ENCODE results near the gene MSRB3. TPM values are rescaled to one million over a fixed set of nuclear protein-coding genes. Genes with fewer than 3 reads are reported as not detected.

The MSRB3 gene
- total RNA-seq, 1 donor from 2014 or later: 18.3 TPM

GRCh38 chr12:65300679-65301349 is 22.3 kb downstream of the MSRB3 start:
- Histone ChIP-seq H3K36me3 (ENCODE audit: control insufficient read depth, insufficient read depth, low read length) (no peaks in the 10 kb centered on the region), H3K4me3 (ENCODE audit: low read depth, low read length) (no peak overlapping the region), H3K27me3 (ENCODE audit: control insufficient read depth, insufficient read depth, low read length) (no peaks in the 10 kb centered on the region)
- DNase-seq (ENCODE audit: low read depth): no peak
- peak; percentile 43 for TF ChIP-seq CTCF (IDR thresholded peaks at IDR 0.05; ENCODE audit: insufficient read depth, low read length, poor library complexity, severe bottlenecking)

DNA sequence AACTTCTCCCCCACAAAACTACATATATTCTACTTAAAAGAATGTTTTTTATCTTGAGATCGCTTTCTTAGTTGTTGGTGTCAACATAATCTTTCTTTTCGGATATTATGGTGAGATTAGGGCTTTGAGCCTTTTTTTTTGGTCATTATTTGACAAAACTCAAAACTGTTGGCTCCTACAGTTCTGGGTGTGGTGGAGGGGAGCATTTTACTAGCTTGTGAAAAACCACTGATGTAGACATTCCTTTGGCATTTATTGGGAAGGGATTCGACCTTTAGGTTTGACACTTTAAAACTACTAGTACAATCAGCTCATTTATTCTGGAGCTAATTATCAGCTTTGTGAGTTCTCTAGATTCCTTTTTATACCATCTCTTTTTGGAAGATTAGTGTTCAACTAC is 24.4 kb downstream of the MSRB3 start:
- H3K36me3 ChIP-seq (ENCODE audit: control insufficient read depth, insufficient read depth, low read length): no peaks in the 10 kb centered on the region
- no peak for TF ChIP-seq CTCF (IDR thresholded peaks at IDR 0.05; ENCODE audit: insufficient read depth, low read length, poor library complexity, severe bottlenecking)
- no peak for DNase-seq (ENCODE audit: low read depth)
- no peaks in the 10 kb centered on the region for H3K27me3 ChIP-seq (ENCODE audit: control insufficient read depth, insufficient read depth, low read length)
- no peak overlapping the region for H3K4me3 ChIP-seq (ENCODE audit: low read depth, low read length)

- Histone ChIP-seq H3K27me3 (ENCODE audit: control insufficient read depth, insufficient read depth, low read length) (no peaks in the 10 kb centered on the region), H3K36me3 (ENCODE audit: control insufficient read depth, insufficient read depth, low read length) (no peaks in the 10 kb centered on the region), H3K4me3 (ENCODE audit: low read depth, low read length) (no peak overlapping the region)
- DNase-seq (ENCODE audit: low read depth): no peak
- TF ChIP-seq CTCF (IDR thresholded peaks at IDR 0.05; ENCODE audit: insufficient read depth, low read length, poor library complexity, severe bottlenecking): no peak
Measured at GRCh38 chr12:65305346-65305950, 27.0 kb downstream of the MSRB3 start.

GRCh38 chr12:65306366-65307168 is 28.1 kb downstream of the MSRB3 start:
- Histone ChIP-seq H3K36me3 (ENCODE audit: control insufficient read depth, insufficient read depth, low read length) (no peaks in the 10 kb centered on the region), H3K27me3 (ENCODE audit: control insufficient read depth, insufficient read depth, low read length) (no peaks in the 10 kb centered on the region), H3K4me3 (ENCODE audit: low read depth, low read length) (no peak overlapping the region)
- peak; percentile 63 for TF ChIP-seq CTCF (IDR thresholded peaks at IDR 0.05; ENCODE audit: insufficient read depth, low read length, poor library complexity, severe bottlenecking)
- DNase-seq (ENCODE audit: low read depth): peak; percentile 25

DNA sequence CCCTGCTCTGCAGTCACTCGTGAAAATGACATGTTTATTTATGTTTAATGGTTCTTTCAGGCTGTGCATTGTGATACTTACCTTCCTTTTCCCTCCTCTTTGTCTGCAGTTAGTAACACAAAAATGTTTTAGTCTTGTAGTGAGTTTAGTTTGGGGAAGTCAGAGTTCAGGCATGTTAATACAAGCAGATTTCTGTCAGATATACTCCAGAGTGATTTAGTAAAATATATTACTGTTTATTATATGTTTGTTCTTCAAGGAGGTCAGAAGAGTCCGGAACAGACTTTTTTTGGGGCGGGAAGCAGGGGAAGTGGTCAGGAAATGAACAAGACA is 28.7 kb downstream of the MSRB3 start:
- DNase-seq (ENCODE audit: low read depth): no peak
- Histone ChIP-seq H3K36me3 (ENCODE audit: control insufficient read depth, insufficient read depth, low read length) (no peaks in the 10 kb centered on the region), H3K27me3 (ENCODE audit: control insufficient read depth, insufficient read depth, low read length) (no peaks in the 10 kb centered on the region), H3K4me3 (ENCODE audit: low read depth, low read length) (no peak overlapping the region)
- no peak for TF ChIP-seq CTCF (IDR thresholded peaks at IDR 0.05; ENCODE audit: insufficient read depth, low read length, poor library complexity, severe bottlenecking)

All from kidney epithelial cell (primary cell).